ENCODE data around the gene HMGCL. TPM values are rescaled to one million over a fixed set of nuclear protein-coding genes. Genes with fewer than 3 reads are reported as not detected.
"Not testable (repeated sequence)": the region's sequence is repeated elsewhere in the genome, so short reads cannot be mapped to it uniquely, and the experiment has no call there.

The HMGCL gene
- total and polyA plus RNA-seq, 2 donors from 2014 or later = 51.5 to 205 TPM

DNA sequence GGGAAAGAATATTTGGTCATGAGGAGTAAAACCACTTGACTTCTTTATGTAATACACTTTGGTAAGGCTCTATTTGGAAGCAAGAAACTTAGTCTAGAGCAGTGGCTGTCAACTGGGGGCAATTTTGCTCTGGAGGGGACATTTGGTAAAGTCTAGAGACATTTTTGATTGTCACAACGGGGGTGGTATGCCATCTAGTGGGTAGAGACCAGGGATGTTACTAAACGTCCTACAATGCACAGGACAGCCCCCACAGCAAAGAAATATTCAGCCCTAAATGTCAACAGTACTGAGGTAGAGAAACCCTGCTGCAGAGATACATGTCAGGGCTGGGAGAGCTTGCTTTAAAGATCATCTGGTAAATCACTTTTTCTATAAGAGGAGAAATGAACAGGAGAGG is 29.3 kb upstream of the HMGCL start:
- H3K4me1 ChIP-seq (ENCODE audit: control insufficient read depth in 2 of 3, insufficient read depth in 2 of 3, low read depth in 1 of 3, low read length in 3 of 3) = no peaks in the 10 kb centered on the region
- DNase-seq (peak in 1 of 5 donors; percentile 10), FAIRE-seq (no peak)
- no peak overlapping the region for H3K27ac ChIP-seq (ENCODE audit: low read depth in 2 of 2, low read length in 2 of 2)
- H3K36me3 ChIP-seq (ENCODE audit: control insufficient read depth in 2 of 3, insufficient read depth in 3 of 3, low read length in 3 of 3) = peaks cover 2 to 15% (median 13%) of the 10 kb centered on the region in 3 donors
- H3K9ac ChIP-seq (ENCODE audit: low read length in 3 of 3) = no peak overlapping the region
- no peak overlapping the region for H3K4me3 ChIP-seq (ENCODE audit: low read length in 3 of 3)
- TF ChIP-seq, protein P1, sequence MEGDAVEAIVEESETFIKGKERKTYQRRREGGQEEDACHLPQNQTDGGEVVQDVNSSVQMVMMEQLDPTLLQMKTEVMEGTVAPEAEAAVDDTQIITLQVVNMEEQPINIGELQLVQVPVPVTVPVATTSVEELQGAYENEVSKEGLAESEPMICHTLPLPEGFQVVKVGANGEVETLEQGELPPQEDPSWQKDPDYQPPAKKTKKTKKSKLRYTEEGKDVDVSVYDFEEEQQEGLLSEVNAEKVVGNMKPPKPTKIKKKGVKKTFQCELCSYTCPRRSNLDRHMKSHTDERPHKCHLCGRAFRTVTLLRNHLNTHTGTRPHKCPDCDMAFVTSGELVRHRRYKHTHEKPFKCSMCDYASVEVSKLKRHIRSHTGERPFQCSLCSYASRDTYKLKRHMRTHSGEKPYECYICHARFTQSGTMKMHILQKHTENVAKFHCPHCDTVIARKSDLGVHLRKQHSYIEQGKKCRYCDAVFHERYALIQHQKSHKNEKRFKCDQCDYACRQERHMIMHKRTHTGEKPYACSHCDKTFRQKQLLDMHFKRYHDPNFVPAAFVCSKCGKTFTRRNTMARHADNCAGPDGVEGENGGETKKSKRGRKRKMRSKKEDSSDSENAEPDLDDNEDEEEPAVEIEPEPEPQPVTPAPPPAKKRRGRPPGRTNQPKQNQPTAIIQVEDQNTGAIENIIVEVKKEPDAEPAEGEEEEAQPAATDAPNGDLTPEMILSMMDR (IDR thresholded peaks at IDR 0.05; ENCODE audit: borderline replicate concordance, extremely low read depth, insufficient read depth) = no peak
- no peaks in the 10 kb centered on the region for H3K9me3 ChIP-seq (ENCODE audit: control insufficient read depth in 2 of 3, insufficient read depth in 1 of 3, low read length in 3 of 3)
- intact Hi-C loops (cut with DNase I) = no loop called here
- no peaks in the 10 kb centered on the region for H3K27me3 ChIP-seq (ENCODE audit: control insufficient read depth, insufficient read depth, low read length)

DNA sequence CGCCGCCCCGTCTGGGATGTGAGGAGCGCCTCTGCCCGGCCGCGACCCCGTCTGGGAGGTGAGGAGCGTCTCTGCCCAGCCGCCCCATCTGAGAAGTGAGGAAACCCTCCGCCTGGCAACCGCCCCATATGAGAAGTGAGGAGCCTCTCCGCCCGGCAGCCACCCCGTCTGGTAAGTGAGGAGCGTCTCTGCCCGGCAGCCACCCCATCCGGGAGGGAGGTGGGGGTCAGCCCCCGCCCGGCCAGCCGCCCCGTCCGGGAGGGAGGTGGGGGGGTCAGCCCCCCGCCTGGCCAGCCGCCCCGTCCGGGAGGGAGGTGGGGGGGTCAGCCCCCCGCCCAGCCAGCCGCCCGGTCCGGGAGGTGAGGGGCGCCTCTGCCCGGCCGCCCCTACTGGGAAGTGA is 27.9 kb upstream of the HMGCL start:
- FAIRE-seq; H3K9me3 ChIP-seq (ENCODE audit: control insufficient read depth in 2 of 3, insufficient read depth in 1 of 3, low read length in 3 of 3); H3K27ac ChIP-seq (ENCODE audit: low read depth in 2 of 2, low read length in 2 of 2); H3K4me1 ChIP-seq (ENCODE audit: control insufficient read depth in 2 of 3, insufficient read depth in 2 of 3, low read depth in 1 of 3, low read length in 3 of 3); H3K4me3 ChIP-seq (ENCODE audit: low read length in 3 of 3); DNase-seq; intact Hi-C loops (cut with DNase I); H3K9ac ChIP-seq (ENCODE audit: low read length in 3 of 3); H3K27me3 ChIP-seq (ENCODE audit: control insufficient read depth, insufficient read depth, low read length): not testable (repeated sequence)
- peaks cover 0 to 12% (median 11%) of the 10 kb centered on the region in 3 donors for H3K36me3 ChIP-seq (ENCODE audit: control insufficient read depth in 2 of 3, insufficient read depth in 3 of 3, low read length in 3 of 3)

DNA sequence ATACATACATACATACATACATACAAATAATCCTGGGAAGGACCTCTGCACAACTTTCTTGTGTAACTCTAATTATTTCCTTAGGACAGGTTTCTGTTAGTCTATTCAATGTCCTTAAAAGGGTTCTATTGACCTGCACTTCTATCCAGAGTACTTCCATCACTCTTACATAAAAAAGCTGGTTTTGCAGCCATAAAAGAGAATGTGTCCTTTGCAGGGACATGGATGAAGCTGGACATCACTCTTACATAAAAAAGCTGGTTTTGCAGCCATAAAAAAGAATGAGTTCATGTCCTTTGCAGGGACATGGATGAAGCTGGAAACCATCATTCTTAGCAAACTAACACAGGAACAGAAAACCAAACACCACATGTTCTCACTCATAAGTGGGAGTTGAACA is 26.2 kb upstream of the HMGCL start:
- DNase-seq = peak in 2 of 5 donors; percentile 25 to 79
- peaks cover 2 to 15% (median 7%) of the 10 kb centered on the region in 3 donors for H3K36me3 ChIP-seq (ENCODE audit: control insufficient read depth in 2 of 3, insufficient read depth in 3 of 3, low read length in 3 of 3)
- FAIRE-seq; H3K27ac ChIP-seq (ENCODE audit: low read depth in 2 of 2, low read length in 2 of 2); H3K9me3 ChIP-seq (ENCODE audit: control insufficient read depth in 2 of 3, insufficient read depth in 1 of 3, low read length in 3 of 3); H3K27me3 ChIP-seq (ENCODE audit: control insufficient read depth, insufficient read depth, low read length); H3K4me3 ChIP-seq (ENCODE audit: low read length in 3 of 3); H3K9ac ChIP-seq (ENCODE audit: low read length in 3 of 3); H3K4me1 ChIP-seq (ENCODE audit: control insufficient read depth in 2 of 3, insufficient read depth in 2 of 3, low read depth in 1 of 3, low read length in 3 of 3); intact Hi-C loops (cut with DNase I): not testable (repeated sequence)

DNA sequence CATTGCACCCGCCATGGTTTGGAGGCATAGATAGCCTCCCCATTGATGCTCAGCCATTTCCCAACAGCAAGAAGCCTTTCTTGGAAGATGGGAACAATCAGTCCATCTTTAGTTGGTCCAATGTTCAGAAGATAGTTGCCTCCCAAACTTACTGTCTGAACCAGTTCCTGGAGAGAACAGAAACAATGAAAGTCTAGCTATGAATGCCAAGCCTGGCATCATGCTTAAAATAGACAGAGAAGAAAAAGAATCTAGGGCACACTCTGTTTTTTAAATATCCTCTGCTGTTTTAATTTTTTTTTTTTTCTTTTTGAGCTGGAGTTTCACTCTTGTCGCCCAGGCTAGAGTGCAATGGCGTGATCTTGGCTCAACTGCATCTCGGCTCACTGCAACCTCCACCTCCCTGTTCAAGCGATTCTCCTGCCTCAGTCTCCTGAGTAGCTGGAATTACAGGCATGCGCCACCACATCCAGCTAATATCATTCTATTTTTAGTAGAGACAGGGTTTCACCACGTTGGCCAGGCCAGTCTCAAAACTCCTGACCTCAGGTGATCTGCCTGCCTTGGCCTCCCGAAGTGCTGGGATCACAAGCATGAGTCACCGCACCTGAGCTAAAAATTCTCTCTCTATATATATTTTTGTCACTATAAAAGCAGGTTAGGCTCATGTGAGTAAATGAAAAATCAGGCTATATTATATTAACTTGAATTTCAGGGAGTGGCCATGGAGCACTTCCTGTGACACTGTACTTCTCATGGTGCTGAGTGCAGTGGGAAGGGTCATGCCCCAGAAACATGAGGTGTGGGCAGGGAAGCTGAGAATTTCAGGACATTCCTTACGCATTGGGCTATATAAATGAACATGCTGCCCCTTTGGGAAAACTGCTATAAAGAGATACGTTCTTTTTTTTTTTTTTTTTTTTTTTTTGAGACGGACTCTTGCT is 23.7 kb upstream of the HMGCL start:
- Histone ChIP-seq H3K4me3 (ENCODE audit: low read length in 3 of 3) (no peak overlapping the region), H3K9me3 (ENCODE audit: control insufficient read depth in 2 of 3, insufficient read depth in 1 of 3, low read length in 3 of 3) (no peaks in the 10 kb centered on the region), H3K27ac (ENCODE audit: low read depth in 2 of 2, low read length in 2 of 2) (peak overlapping the region in 1 of 2 donors; percentile 18), H3K4me1 (ENCODE audit: control insufficient read depth in 2 of 3, insufficient read depth in 2 of 3, low read depth in 1 of 3, low read length in 3 of 3) (no peaks in the 10 kb centered on the region), H3K27me3 (ENCODE audit: control insufficient read depth, insufficient read depth, low read length) (no peaks in the 10 kb centered on the region), H3K36me3 (ENCODE audit: control insufficient read depth in 2 of 3, insufficient read depth in 3 of 3, low read length in 3 of 3) (peaks cover 5 to 25% (median 12%) of the 10 kb centered on the region in 3 donors), H3K9ac (ENCODE audit: low read length in 3 of 3) (no peak overlapping the region)
- FAIRE-seq (no peak), DNase-seq (no peak)
- intact Hi-C loops (cut with DNase I) = no loop called here
- TF ChIP-seq, protein P1 (IDR thresholded peaks at IDR 0.05; ENCODE audit: borderline replicate concordance, extremely low read depth, insufficient read depth) = no peak

DNA sequence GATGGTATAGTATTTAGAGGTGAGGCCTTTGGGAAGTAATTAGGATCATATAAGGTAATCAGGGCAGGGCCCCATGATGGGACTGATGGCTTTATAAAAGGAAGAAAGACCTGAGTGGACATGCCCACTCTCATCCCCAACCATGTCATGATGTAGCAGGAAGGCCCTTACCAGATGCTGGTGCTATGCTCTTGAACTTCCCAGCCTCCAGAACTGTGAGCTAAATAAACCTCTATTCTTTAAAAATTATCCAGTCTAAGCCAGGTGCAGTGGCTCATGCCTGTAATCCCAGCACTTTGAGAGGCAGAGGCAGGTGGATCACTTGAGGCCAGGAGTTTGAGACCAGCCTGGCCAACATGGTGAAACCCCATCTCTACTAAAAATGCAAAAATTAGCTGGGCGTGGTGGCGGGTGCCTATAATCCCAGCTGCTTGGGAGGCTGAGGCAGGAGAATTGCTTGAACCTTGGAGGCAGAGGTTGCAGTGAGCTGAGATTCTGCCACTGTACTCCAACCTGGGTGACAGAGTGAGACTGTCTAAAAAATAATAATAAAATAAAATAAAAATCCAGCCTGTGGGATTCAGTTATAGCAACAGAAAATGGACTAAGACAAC is 22.4 kb upstream of the HMGCL start:
- DNase-seq; intact Hi-C loops (cut with DNase I); H3K4me1 ChIP-seq (ENCODE audit: control insufficient read depth in 2 of 3, insufficient read depth in 2 of 3, low read depth in 1 of 3, low read length in 3 of 3); H3K27me3 ChIP-seq (ENCODE audit: control insufficient read depth, insufficient read depth, low read length); H3K9me3 ChIP-seq (ENCODE audit: control insufficient read depth in 2 of 3, insufficient read depth in 1 of 3, low read length in 3 of 3); FAIRE-seq; H3K27ac ChIP-seq (ENCODE audit: low read depth in 2 of 2, low read length in 2 of 2); H3K4me3 ChIP-seq (ENCODE audit: low read length in 3 of 3); H3K9ac ChIP-seq (ENCODE audit: low read length in 3 of 3): not testable (repeated sequence)
- H3K36me3 ChIP-seq (ENCODE audit: control insufficient read depth in 2 of 3, insufficient read depth in 3 of 3, low read length in 3 of 3) = peaks cover 5 to 25% (median 12%) of the 10 kb centered on the region in 3 donors
